DND-41 (cell line): ENCODE data around the gene L3MBTL1.

Experiments used
- EZH2 ChIP-seq: IDR thresholded peaks from 3 replicates; pipeline ENCODE4 v1.6.1; 2012; ENCODE audit warnings: borderline replicate concordance, low read depth, mild to moderate bottlenecking, moderate library complexity, low read length, inconsistent platforms; ENCODE audit not compliant: severe bottlenecking
- TF ChIP-seq, protein P1 (sequence below): IDR thresholded peaks from 2 replicates; pipeline ENCODE4 v1.5.1; 2012; ENCODE audit warnings: borderline replicate concordance, low read length, moderate library complexity, mild to moderate bottlenecking; ENCODE audit not compliant: poor library complexity, severe bottlenecking; ENCODE audit errors: extremely low read depth

DNA sequence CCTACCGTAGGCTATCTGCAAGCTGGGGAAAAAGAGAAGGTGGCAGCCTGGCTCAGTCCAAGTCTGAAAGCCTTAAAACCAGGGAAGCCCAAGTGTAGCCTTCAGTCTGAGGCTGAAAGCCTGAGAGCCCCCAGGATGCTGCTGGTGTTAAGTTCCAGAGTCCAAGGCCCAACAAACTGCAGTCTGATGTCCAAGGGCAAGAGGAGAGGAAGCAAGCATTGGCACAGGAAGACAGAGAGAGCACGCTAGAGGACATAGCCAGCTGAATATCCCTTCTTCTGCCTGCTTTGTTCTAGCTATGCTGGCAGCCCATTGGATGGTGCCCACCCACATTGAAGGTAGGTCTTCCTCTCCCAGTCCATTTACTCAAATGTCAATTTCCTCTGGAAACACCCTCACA lies 12.1 kb upstream of the L3MBTL1 start:
- TF ChIP-seq, protein P1, sequence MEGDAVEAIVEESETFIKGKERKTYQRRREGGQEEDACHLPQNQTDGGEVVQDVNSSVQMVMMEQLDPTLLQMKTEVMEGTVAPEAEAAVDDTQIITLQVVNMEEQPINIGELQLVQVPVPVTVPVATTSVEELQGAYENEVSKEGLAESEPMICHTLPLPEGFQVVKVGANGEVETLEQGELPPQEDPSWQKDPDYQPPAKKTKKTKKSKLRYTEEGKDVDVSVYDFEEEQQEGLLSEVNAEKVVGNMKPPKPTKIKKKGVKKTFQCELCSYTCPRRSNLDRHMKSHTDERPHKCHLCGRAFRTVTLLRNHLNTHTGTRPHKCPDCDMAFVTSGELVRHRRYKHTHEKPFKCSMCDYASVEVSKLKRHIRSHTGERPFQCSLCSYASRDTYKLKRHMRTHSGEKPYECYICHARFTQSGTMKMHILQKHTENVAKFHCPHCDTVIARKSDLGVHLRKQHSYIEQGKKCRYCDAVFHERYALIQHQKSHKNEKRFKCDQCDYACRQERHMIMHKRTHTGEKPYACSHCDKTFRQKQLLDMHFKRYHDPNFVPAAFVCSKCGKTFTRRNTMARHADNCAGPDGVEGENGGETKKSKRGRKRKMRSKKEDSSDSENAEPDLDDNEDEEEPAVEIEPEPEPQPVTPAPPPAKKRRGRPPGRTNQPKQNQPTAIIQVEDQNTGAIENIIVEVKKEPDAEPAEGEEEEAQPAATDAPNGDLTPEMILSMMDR = no peak
- no peak for TF ChIP-seq EZH2
